ENCODE measurements around the gene NRG3.

Gene NRG3

DNA sequence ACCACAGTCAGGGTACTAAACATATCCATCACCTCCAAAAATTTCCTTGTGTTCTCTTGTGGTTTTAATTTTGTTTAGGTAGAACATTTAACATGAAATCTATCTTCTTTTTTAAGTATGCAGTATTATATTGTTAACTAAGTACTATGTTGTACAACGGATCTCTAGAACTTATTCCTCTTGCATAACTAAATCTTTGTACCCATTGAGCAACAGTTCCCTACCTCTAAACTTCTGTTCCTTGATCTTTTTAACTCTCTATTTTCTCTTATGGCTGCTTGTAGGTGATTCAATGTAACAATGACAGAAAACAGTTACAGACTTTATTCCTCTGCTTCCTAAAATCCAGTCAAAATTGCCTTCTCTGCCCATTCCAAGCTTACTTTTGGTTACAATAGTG is 9.9 kb downstream of the NRG3 start:
- no peak for DNase-seq (ENCODE audit: low read depth)

- no peak for DNase-seq (ENCODE audit: low read depth)
Measured at GRCh38 chr10:81885491-81885890, 10.5 kb downstream of the NRG3 start.

- DNase-seq (ENCODE audit: low read depth) = no peak
Measured at GRCh38 chr10:81886939-81887338, 11.9 kb downstream of the NRG3 start.

GRCh38 chr10:81889181-81889769 is 14.3 kb downstream of the NRG3 start:
- no peak for DNase-seq (ENCODE audit: low read depth)

- no peak for DNase-seq (ENCODE audit: low read depth)
Measured at GRCh38 chr10:81894616-81895015, 19.6 kb downstream of the NRG3 start.

DNA sequence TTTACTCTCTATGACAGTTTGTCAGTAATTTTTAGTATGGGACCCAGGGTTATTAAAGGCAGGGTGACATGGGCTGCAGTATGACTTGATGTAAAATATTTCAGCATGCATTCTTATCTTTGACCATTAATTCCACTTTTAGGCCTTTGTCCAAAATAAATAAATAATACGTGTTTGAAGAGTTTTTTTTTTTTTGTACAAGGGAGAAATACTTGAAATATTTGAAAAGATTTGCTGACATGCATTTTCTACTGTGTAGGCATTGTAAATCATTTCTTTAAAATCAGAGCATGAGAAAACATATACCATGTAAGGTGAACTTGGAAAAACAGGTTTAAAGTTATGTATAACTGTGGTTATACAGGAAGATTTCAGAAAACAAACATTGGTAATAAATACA is 23.5 kb downstream of the NRG3 start:
- DNase-seq (ENCODE audit: low read depth) = no peak

- no peak for DNase-seq (ENCODE audit: low read depth)
Measured at GRCh38 chr10:81900989-81901388, 26.0 kb downstream of the NRG3 start.

DNA sequence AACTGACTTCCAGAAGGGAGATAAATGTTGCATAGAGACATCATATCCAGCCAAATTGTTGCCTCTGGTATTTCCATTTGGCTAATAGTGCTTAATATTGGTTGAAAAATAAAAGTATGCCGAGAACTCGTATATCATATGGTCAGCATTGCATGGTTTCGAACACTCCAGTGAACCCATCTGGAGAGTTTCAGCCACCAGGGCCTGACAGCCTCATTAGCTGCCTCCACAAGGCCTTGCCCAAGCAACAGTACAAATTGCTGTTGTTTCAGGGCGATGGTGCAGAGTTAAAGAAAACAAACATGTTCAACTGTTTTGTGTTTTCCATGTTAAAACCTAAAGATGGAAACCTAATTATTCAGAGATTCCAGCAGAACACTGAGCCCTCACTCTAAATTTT is 28.5 kb downstream of the NRG3 start:
- no peak for DNase-seq (ENCODE audit: low read depth)

- DNase-seq (ENCODE audit: low read depth) = no peak
Measured at GRCh38 chr10:81905161-81905560, 30.2 kb downstream of the NRG3 start.

DNA sequence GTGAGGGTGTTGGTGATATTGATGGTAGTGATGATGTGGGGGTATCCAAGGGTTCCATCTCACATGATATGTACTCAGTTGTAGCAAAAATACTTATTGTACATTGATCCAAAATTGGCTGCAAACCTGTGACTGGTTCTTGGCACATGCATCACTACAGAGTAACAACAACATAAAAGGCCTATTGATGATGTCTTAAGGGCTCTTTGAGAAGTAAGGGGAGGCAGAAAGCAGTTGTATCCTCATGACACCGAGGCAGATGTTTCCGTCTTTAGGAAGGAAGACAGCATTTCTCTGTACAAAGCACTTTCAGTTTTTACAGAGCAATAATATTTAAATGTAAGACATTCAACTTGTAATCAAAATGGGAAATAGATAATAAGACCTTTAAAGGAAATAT is 34.5 kb downstream of the NRG3 start:
- DNase-seq (ENCODE audit: low read depth) = no peak

DNA sequence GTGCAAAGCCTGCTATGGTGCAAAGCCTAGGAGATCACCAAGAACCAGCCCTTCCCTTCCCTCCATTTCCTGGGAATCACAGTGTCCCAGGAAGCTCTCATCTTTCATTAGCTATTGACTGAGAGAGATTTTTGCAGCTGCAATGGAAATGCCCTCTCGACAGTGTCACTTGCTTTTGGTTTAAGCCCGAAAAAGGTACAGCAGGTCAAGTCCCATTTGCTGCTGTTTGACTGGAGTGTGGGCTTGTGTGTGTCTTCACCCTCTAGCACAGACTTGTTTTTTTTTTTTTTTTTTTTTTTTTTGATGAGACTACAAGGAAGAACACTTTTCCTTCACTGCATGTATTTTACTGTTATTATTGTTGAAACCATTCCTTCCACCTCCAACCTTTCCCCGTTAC is 36.3 kb downstream of the NRG3 start:
- DNase-seq (ENCODE audit: low read depth) = no peak

DNA sequence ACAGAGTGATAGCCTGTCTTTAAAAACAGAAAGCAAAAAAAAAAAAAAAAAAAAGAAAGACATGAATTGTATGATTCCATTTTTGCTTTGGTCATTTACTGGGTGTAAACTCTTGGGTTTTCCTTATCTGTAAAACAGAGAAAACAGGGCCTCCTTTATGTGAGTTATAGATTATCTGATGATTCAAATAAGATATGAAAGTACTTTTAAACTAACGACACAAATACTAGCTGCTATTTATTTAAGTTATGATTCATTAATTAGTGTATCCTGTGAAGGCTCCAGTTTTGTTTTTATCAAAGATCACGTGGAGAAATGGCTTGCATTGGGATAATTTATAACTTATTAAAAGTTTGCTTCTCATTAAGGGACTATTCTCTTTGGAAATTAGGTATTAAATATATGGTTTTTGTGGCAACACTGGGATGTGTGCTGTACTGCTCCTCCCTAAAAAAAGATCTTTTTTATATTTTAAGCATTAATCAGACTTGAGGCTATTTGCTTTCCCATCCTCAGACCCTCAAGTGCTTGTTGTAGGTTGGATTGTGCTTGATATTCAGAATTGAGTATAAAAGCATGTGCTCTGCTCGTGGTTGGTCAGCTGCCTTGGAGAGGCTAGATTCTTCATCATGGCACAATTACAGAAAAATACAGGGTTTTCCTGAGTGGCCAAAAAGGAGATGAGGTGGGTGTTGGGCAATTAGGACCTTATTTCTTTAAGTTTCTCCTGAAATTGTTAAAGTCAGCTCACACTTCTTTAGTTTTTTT is 39.9 kb downstream of the NRG3 start:
- no peak for DNase-seq (ENCODE audit: low read depth)

DNA sequence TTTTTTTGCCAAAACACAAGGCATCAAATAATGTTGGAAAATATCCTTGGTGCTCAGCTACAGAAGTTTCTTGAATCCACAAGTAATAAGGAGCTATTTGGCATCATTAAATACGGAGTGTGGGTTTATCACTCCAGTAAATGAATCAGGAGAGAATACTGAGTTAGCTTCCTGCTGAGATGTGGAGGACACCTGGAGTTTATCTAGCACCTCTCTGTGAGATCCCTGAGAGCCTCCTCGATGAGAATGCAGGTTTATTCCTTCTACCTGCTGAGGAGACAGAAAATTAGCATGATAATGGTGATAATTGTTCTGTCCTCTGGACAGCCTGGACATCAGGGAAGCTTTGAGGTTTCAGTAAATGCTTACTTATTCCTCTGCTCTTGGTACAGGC is 40.5 kb downstream of the NRG3 start:
- no peak for DNase-seq (ENCODE audit: low read depth)

DNA sequence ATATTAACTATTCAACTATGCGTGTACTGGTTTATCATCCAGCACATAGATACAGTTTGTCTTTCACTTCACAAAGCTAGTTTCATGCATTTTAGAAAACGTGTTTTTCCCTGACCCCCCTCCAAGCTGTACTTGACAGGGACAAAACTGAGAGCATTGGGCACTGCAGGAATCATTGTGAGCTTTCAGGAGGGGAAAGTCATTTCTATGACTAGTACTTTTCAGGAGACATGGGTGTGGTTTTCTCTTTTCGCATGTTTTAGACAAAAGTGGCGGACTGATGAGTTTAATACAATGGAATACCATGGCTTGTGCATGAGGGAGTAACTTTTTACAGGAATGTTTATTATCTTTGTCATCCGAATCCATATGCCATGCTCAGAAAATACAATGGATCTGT is 42.7 kb downstream of the NRG3 start:
- no peak for DNase-seq (ENCODE audit: low read depth)

- no peak for DNase-seq (ENCODE audit: low read depth)
Measured at GRCh38 chr10:81918766-81919165, 43.8 kb downstream of the NRG3 start.

DNA sequence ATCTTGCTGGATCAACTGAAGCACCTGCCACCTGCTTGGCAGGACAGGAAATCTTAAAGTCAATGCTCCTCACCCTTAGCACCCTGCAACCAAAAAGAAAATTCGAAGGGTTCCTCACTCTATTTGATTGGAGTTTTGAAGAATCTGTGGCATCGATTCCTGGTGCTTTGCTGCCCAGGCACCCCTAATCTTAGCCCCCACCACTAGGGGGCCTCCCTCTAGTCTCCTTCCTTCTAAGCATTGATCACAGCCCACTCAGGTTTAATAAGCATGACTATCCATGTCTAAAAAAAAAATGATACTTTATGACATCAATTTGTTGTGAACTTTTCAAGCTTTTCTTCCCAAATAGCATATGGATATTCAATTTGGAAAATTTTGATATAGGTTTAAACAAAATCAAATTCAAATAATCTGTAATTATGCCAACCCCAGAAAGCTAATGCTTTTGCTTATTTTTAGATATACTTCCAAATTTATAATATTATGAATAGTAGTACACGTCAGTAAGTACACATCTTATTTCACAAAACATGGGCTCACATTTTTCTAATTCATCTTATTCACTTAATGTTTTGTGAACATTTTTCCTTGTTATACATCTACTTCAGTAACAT is 45.3 kb downstream of the NRG3 start:
- no peak for DNase-seq (ENCODE audit: low read depth)

- DNase-seq (ENCODE audit: low read depth) = no peak
Measured at GRCh38 chr10:81928119-81928518, 53.1 kb downstream of the NRG3 start.

GRCh38 chr10:81943583-81943982 is 68.6 kb downstream of the NRG3 start:
- DNase-seq (ENCODE audit: low read depth) = no peak

DNA sequence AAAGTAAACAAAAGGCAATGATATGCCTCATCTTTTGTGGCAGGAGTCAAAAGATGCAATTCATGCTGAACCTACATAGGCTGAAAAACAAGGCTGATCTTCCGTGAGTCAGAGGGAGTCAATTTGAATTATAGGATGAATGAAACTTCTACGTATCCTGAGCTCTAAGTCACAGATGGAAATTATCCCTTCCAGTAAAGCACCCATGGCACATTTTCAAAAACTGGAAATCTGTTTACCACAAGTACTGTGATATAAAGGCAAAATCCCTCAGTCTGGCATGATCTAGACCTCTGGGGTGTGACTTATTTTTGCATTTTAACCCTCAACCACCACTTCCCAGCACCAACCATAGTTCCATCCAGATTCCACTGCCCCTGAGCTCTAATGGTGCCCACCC is 69.6 kb downstream of the NRG3 start:
- no peak for DNase-seq (ENCODE audit: low read depth)

DNA sequence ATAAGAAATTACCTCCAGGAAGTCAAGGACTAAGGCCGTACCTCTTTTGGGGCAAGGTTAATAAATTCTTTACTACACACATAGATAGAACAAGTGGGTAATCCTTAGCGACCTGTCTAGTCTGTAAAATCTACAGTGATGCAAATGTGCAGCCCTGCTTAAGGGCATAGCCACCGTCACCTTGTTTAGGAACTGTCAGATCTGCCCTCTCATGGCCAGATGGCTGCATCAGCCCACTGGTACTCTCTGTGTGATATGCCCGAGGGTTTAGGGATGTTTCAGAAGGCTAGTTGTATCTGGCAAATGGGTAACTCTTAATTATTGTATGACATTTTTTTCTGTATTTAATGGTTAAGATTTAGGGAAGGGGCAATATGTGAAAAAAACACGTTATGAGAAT is 74.3 kb downstream of the NRG3 start:
- DNase-seq (ENCODE audit: low read depth) = no peak

DNA sequence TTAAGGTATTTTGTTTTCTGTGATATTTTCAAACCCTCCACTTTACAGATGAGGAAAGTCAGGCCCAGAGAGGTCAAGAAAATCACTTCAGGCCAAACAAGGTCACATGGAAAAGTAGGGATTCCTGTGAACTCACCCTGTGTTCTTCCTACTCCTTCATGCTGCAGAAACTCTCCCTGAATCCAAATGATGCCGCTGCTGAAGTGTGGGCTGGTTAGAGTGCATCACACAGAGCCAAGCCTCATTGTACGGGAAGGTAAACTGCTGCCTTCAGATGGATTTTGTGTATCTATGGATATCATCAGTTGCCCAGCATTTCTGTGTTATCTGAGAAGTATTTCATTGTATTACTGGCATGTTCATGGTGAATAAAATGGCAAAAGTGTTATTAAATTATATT is 75.4 kb downstream of the NRG3 start:
- DNase-seq (ENCODE audit: low read depth) = no peak

DNA sequence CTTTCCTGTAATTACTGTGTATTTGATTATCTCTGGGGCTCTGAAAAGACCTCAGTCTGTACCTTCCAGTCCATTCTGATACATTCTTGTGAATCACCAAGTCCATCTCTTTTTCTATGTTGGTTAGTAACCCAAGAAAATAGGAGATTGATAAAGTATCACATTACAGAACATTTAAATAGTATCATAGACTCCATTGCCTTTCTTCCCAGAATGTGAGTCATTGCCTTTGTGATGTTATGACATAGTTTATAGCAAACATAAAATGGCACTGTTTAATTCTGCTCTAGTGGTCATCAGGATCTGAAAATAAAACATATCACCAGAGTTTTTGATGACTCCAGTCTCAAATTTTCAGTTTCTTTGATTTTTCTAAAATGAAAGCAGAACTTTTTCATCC is 78.4 kb downstream of the NRG3 start:
- DNase-seq (ENCODE audit: low read depth) = no peak

- DNase-seq (ENCODE audit: low read depth) = no peak
Measured at GRCh38 chr10:81957976-81958375, 83.0 kb downstream of the NRG3 start.

GRCh38 chr10:81959016-81959415 is 84.0 kb downstream of the NRG3 start:
- no peak for DNase-seq (ENCODE audit: low read depth)
